Medulla oblongata (tissue), 1 donor: Measurements from ENCODE around the gene NELFB.

Experiments
- DNase-seq: peaks from one replicate; pipeline ENCODE4 v3.0.0-alpha.2; 2015; ENCODE audit errors: extremely low spot score

NELFB gene

DNA sequence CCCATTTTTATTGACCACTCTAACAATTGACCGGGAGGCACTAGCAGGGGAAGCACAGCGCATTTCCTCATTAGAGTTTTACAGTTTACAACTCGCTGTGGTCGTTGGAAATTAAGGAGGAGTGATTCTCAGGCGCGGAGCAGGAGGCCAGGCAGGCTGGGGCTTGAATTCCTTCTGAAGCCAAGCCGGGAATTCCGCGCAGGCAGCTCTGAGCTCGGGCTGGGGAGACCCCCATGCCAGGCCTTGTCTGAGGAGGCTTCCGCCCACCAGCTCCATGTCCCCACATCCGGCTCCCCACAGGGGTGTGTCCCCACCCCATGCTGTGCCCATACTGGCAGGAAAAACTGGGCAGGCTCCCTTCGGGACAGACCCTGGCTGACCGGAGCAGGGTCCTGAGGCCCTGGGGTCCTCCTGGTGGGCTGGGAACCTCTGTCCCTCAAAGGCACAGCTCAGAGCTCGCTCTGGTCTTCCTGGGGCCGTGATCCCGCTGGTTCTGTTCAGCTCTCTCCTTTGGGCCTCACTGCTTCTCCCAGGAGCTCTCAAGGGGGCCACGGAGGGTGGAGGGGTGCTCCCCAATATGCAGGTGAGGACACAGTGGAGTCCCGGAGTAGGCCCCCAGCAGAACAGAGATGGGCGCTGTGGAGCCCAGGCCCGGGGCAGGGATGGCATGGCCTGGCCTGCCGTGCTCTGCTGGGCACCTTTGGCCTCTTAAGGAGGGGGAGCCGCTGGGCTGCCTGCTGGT, 48.2 kb downstream of the NELFB start:
- no peak for DNase-seq

DNA sequence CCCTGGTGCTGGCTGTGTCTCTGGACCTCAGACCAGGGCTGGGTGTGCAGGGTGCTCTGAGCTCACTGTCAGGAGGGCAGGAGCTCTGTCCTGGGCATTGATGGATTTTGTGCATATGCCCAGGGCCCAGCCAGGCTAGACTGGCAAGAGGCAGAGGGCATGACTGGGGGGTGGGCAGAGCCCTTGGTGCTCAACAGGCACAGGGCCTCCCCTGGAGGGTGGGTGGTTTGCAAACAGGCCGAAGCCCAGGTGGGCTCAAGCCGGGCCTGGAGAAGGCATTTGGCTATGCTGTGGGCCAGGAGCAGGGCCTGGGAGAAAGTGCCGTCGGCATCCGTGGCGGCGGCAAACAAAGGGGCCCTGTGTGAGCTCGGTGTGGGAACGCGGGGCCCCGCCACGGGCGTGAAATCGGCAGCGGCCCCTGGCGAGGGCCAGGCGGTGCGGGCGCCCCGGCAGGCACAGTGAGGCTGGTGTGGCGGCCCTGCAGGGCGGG, 48.8 kb downstream of the NELFB start:
- peak; percentile 35 for DNase-seq

DNA sequence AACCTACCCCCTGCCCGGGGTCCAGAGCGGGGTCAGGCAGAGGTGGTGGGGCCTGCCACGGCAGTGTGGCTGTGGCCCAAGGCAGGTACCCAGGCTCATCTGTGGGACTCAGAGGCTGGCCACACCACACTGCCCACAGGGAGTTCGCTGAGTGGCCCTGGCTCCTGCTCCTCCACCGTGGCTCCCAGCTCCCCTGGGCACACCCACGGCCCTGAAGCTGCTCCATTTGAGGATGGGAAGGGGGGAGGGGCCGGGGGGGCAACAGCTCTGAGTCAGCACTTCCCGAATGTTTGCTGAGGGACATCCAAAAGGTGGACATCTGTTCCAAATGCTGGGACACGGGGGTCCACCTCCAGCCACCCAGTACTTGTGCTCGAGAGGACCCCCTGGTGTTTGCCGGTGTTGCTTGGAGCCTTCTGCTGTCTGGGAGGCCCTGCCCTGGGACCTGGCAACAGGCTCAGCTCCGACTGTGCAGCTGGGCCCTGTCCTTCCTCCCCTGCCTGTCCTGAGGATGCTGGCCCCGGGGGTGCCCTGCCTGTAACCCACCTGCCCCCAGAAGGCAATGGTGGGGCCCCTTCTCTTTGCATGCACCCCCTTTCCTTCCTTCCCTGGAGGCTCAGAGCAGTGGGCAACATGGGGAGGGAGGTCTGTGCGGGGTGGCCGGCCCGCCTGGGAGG, 49.4 kb downstream of the NELFB start:
- DNase-seq: no peak

DNA sequence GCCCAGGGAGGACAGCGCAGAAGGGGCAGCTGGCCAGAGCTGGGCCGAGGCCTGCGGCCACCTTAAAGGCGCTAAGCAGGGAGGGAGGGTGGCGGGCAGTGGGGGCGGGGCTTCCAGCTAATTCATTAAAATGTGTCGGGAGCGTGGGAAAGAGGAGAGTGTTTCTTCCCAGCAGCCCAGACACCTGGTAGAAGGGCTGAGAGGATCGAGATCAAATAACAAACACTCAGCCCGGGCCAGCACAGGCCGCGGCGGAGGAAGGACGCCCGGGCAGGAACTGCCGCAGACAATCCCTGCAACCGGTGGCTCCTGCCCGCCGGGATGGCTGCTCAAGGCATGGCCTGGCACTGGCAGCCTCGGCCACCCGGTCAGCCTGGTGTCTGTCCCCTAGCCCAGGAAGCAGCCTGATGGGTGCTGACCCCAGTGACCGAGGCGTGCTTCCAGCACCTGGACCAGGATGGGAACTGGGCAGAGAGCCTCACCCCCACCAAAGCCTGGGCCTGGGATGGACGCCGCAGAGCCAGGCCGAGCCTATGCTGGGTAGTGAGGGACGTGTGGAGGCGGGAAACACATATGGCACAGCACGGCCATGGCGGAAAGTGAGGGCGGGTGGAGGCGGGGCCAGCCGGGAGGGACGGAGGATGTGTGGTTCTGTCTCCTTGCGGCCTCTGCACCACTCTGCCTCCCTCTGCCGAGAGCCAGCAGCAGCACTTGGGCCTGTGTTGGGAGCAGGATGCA, 50.1 kb downstream of the NELFB start:
- peak; percentile 27 for DNase-seq

DNA sequence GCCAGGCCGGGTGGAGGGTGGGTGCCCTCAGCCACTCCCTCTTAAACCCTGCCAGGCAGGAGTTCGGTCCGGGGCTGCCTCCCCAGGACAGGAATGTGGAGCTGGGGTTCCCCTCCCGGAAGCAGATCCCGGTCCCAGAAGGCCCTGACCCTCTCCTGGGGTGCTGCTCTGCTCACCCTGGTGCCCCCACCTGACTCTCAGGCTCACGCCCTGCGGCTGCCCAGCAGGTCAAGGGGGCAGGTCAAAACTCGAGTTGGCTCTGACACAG, 50.6 kb downstream of the NELFB start:
- no peak for DNase-seq

DNA sequence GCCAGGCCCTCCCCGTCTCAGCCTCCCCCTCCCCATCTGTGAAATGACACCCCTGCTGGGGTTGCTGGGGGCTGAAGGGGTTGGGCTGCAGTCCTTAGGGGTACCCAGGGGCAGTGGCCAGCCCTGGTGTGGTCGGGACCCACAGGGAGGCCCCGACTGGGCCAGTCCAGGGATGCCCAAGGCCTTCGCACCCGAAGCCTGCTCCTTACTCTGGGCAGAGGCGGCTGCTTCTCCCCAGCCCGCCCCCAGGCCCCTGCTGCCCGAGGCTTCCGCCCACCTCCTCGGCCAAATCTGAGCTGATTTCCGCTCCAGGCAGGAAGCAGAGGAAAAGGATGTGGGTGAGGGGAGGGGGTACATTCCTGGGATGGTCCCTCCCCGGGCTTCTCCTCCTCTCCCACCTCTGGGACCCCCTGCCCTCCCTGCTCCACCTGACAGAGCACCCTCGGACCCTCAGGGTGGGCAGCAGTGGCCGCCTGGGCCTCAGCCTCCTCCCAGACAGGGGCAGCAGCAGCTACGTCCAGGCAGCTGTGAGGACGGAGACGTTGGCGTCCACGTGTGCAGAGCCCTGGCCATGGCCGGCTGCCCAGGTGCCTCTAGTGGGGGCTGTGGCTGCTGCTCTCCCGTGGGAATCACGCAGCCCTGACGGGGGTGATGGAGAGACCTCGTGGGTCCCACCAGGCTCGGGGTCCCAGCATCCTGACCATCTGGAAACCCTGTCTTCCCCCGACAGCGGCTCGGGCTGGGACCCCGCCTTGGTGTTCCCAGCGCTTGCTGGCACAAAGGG, 51.1 kb downstream of the NELFB start:
- DNase-seq: no peak

DNA sequence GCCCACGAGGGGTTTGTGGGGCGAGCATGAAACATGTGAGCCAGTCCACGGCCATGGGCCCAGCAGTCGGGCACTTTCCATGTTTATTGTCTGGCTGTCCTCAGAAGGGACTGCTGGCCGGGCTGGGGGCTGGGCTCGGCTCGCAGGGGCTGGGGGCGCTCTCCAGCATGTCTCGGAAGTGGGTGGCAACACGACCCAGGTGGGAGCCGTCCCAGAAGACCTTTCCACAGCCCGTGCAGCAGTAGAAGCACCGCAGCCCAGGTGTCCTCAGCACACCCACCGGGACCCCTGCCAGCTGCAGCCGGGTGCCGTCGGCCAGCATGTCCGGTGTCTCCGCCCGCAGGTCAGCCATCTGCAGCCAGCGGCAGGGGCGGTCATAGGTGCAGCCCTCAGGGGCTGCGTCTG, 51.7 kb downstream of the NELFB start:
- DNase-seq: no peak

DNA sequence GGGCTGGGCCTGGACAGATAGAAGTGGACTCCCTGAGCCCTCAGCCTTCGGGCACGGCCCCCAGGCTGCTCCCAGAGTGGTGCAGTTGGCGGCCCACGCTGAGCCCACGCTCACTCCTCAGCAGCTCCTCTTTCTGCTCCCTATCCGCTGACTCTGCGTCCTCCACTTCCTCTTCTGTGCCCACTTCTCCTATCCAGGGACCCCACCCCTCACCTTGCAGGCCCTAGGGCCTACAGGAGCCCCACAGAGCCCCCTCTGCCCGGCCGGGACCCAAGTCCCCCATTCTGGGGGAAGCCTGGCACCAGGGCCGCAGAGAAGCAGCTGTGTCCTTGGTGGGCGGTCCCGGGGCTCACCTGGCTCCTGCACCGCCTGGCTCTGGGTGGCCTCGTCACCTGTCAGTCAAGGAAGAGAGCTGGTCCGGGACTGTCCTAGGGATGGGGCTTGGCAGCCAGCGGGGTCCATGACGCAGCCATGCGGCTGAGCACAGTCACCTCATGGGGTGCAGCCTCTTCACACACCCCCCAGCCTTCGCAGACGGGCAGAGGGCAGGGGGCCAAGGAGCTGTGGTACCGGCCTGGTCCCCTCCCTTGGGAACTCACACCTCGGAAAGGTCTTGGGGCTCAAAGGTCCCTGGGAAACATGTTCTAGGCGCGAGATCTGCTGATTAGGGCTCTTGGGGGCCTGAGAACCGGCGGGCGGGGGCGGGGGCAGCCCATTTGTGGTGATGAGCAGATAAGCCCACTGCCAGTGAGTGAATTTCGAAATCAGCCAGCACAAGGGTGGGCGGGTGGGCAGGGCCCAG, 52.3 kb downstream of the NELFB start:
- DNase-seq: no peak

DNA sequence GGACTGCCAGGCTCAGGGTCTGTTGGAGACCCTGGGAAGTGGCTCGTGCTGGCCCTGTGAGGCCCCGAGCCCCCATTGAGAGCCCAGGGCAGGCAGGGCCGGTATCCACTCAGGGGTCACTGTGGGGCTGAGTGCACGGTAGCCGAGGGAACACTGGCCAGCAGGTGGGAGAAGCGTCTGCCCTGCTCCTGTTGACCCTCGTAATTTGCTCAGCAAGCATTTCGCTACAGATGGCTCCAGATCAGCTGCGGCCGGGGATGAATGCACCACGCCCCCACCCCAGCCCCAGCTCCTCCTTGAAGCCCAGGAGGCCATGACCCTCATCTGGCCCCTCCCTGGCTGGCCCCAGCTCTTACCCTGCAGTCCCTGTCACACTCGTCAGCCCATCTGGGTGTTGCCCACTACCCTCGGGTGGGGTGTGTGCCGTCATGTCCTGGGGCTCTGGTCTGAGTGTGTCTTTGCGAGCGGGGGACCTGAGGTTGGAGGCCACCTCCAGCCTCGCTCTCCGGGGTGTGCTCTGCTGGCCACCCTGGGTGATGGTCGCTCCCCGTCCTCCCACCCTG, 53.0 kb downstream of the NELFB start:
- DNase-seq: no peak

DNA sequence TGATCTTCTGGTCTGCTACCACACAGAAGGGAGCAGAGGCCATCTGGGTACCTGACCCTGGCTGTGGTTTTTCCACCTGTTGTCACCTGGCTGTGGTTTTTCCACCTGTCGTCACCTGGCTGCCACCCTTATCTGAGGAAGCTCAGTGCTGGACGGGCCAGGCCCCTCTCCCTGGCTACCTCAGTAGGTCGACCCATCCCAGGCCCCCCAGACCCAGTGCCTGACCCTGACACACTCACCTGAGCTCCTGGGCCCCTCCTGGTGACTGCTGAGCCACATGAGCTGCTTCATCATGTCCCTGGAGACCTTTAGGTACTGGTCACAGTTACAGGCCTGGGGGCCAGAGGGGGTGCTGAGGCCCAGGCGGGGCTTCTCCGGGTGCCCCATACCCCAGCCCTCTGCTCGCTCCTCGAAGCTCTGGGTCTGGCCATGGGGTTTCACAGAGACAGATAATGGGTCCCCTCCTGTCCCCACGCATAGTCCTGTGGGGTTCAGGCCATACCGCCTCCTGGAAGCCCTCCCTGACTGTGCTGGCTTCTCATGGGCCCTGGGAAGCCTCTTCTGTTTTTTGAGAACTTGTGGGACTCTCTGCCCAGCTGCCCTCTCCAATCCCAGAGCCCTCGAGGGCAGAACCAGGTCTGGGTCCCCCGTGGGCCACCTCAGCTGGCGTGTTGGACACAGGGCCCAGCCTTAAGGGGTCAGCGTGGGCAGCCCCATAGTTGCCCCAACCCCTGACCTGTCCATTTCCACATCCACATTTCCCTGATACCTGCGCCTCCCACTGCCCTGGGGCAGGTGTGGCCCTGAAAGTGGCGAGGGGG, 54.5 kb downstream of the NELFB start:
- DNase-seq: no peak

DNA sequence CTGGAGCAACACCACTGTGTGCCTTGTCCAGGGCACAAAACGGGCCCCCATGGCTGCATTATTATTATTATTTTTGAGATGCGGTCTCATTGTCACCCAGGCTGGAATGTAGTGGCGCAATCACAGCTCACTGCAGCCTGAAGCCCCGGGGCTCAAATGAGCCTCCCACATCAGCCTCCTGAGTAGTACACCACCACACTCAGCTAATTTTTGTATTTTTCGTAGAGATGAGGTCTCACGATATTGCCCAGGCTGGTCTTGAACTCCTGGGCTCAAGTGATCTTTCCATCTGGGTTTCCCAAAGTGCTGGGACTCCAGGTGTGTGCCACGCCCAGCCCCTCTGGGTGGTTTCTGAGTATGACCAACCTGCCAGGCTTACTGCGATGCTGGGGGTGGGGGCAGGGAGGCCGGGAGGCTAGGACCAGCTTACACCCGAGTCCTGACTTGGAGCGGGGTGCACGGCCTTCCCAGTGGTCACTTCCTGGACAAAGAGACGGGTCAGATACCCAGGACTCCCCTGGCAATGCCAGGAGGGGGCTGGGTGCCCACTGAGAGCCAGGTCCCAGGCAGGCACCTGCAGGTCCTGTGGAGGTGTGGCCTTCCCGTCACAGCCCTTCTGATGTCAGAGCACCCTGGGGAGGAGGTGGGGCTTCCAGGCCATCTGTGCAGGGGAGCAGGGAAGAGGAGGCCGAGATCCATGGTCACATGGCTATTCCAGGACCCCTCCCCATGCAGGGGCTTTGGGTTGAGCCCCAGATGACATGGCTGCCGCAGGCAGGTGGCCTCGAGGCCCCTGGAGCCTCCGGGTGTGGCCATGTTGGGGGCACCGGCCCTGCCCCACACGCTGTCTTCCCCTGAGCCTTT, 55.3 kb downstream of the NELFB start:
- no peak for DNase-seq

DNA sequence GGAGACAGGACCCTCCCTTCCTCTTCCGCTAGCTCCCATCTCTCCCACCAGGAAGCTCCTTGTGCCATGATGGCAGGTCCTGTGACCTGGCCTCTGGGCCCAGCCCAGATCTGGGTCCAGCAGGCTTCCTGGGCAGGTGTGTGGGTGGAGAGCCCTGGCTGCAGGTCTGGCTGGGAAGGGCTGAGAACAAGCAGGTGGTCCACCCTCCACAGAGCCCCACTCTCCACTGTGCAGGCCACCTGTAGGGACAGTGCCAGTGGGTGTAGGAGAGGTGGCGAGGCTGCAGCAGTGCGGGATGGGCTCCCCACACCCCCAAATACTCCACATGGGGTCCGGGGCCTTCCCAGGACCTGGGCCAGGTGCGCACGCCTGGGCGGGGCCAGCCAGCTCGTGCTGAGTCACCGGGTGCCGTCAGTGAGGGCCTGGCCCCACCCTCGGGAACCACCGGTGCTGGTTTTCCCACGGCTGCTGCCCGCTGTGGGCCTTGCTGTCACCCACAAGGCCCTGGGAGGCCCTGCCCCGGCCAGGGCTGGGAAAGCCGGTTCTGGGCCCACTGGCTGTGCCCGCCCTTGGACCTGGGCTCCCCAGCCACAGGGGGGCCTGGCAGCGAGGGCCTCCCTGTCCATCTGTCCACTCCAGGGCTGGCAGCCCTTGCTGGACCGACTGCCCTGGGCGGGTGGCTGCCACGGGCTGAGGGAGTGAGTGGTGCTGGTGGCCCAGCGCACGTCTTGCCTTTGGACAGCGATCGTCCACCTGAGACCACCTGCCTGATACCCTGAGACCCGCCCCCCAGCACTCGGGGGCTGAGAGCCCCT, 56.3 kb downstream of the NELFB start:
- DNase-seq: no peak

DNA sequence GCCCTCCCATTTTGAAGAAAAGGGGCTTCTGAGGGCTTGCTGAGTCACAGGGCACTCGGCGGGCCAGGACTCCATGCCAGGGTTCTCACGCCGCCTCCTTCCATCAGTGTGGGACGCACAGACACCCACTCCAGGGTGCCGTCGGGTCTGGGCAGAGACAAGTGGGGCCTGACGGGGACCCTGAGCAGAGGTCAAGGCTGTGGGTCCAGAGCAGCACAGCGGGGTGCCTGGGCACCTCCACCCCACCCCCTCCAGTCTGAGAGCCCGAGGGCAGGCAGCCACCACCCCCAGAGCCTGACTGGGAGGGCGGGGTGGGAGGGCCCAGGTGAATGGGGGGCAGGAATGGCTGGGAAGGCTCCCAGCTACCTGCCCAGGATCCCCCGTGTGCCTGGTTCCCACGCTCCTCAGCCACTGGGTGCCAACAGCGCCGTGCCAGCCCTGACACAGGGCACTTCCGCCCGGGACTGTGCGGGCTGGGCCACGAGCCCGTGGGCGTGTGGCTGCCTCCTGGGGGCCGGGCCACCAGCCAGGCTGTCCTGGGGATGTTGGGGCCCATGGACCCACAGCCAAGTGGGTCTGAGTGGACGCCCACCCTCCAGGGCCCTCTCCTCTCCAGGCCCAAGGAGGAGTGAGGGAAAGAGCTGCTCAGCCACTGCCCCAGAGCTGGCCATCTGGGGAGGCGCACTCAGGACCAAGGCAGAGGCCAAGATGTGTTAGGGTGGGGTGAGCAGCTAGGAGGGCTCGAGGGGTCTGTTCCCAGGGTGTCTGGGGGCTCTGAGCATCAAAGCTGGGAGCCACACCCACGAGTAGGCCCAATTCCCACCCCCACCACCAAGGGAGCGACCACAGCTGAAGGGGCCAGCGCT, 57.1 kb downstream of the NELFB start:
- DNase-seq: no peak

DNA sequence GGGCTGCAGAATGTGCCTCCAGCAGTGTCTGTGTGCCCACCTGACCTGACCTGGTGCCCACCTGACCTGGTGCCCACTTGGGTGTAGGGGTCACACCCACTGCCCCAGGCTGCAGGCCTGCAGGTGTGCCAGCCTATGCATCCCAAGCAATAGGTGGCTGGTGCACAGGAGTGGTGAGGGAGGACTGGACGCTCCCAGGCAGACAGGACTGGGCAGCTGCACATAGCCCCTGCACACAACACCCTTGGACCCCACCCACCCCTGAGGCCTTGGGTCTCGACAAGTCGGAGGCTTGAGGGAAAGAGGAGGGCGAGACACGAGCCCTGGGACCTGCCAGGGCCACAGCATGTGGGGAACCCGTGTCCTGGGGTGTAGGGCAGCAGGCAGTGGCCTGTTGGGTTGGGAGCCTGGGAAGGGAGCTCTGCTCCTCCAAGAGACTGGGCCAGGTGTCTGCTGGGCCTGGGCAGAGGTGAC, 57.8 kb downstream of the NELFB start:
- no peak for DNase-seq

DNA sequence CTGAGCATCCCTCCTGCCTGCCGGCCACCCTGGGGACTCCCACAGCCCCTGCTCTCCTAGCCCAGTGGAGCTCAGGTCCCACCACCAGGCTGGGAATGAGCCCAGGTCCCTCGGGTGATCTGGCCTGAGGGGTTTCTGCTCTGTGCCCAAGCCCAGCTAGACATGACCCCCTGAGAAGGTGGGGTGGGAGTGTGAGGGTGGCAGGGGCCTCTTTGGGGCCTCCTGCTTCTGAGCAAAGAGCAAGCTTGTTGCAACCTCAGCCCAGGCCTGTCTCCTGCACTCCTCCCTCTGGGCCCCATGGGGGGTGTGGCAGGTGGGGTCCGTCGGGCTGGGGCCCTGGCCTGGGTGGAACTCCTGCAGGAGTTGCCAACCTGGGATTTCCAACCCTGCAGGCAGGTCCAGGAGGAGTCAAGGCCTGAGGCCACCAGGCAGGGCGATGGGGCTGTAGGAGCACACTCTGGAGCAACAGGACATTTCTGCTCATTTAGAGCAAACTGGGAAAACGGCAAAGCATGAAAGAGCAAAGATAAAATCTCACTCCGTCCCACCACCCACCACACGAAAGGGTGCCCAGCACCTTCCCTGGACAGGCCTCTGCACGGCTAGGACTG, 58.3 kb downstream of the NELFB start:
- no peak for DNase-seq

DNA sequence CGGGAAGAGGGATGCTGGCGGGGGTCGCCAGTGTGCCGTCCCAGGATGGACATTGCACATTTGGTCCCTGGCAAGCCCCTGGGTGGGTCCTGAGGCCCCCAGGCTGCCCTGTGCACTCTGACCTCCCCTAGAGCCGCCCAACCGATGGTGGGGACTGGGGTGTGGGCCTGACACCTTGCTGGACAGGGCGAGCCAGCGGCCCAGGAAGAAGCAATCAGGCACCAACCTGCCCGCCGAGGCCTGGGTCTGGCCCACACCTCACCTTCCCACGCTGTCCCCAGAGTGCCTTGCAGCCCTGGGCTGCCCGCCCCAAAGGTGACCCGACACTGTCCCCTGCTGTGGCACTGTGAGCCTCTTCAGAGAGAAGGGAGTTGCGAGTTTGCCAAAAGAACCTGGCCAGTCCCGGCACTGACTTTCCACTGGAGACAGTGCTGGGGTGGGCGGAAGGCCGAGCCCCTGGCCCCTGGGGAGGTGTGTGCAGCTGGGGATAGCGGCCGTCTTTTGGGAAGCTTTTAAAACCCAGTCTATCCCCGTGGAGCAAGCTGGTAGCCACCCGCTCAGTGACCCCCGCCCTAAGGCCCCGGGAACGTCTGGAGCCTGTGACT, 58.9 kb downstream of the NELFB start:
- no peak for DNase-seq
